Lung (tissue), 12 donors: ENCODE data around the gene ECD. TPM values are rescaled to one million over a fixed set of nuclear protein-coding genes. Genes with fewer than 3 reads are reported as not detected.

Source experiments
- ATAC-seq: fragments of 200-7000 bp; cut with Tn5 transposase; one replicate; pipeline ENCODE4 v1.9.1; 2020; ENCODE audit warnings: moderate number of reproducible peaks; ENCODE audit not compliant: insufficient read depth, low FRiP score
- DNase-seq, 3 donors: peaks; one replicate each; pipeline ENCODE4 v3.0.0-alpha.2; 2013 to 2017
- H3K27ac ChIP-seq, 2 donors: one replicate each; pipeline ENCODE4 v1.5.1; 2013; ENCODE audit warnings: mild to moderate bottlenecking in 2 of 2, moderate library complexity in 2 of 2, control low read depth in 1 of 2, inconsistent platforms in 1 of 2, low read depth in 1 of 2, low read length in 1 of 2
- H3K27me3 ChIP-seq, 3 donors: one replicate each; pipeline ENCODE4 v1.5.1; 2013; ENCODE audit warnings: low read length in 2 of 3; ENCODE audit not compliant: control insufficient read depth in 3 of 3, insufficient read depth in 3 of 3
- H3K36me3 ChIP-seq, 4 donors: one replicate each; pipeline ENCODE4 v1.5.1; 2013; ENCODE audit warnings: low read length in 4 of 4, mild to moderate bottlenecking in 1 of 4, moderate library complexity in 1 of 4; ENCODE audit not compliant: control insufficient read depth in 4 of 4, insufficient read depth in 4 of 4
- H3K4me1 ChIP-seq, 5 donors: one replicate each; pipeline ENCODE4 v1.5.1; 2013; ENCODE audit warnings: low read length in 5 of 5, mild to moderate bottlenecking in 2 of 5, moderate library complexity in 1 of 5; ENCODE audit not compliant: control insufficient read depth in 5 of 5, insufficient read depth in 5 of 5
- H3K4me3 ChIP-seq: one replicate; pipeline ENCODE4 v1.5.1; 2013; ENCODE audit warnings: mild to moderate bottlenecking, control low read depth, moderate library complexity
- H3K9ac ChIP-seq, 2 donors: one replicate each; pipeline ENCODE4 v1.5.1; 2013; ENCODE audit warnings: low read length in 2 of 2, control low read depth in 1 of 2; ENCODE audit not compliant: insufficient read depth in 1 of 2
- H3K9me3 ChIP-seq, 4 donors: one replicate each; pipeline ENCODE4 v1.5.1; 2013; ENCODE audit warnings: low read length in 3 of 4, mild to moderate bottlenecking in 1 of 4, moderate library complexity in 1 of 4; ENCODE audit not compliant: control insufficient read depth in 4 of 4, insufficient read depth in 3 of 4
- WGBS, 2 donors: extraction: QIAGEN DNeasy Blood & Tissue Kit; methylation state at CpG; one replicate each; pipeline ENCODE4 v1.1.7; 2013; 5-methylcytosine and 5-hydroxymethylcytosine counted together
- polyA plus RNA-seq, 2 donors: library from polyadenylated mRNA; stranded (reverse); fragments of 200-250 nt; gene quantifications; one replicate each; pipeline ENCODE4 v1.2.1, GENCODE V29; 2013
- total RNA-seq, 2 donors: library from RNA; depleted of rRNA in 1 of 2; stranded (reverse); fragments of >200 nt in 1 of 2; gene quantifications; one replicate each; pipeline ENCODE4 v1.2.1, GENCODE V29; 2014 to 2021
- TF ChIP-seq, protein P1 (sequence below): IDR thresholded peaks from 2 replicates; pipeline ENCODE4 v1.5.1; 2012; ENCODE audit warnings: mild to moderate bottlenecking; ENCODE audit errors: control extremely low read depth, extremely low read depth
- donor health status: control.
- donor health status: control.
- donor health status: Bipolar disorder and iron deficiency.
- donor health status: healthy.
- donor health status: DM: yes; HTN: yes; CAD: no.

Gene ECD
- total and polyA plus RNA-seq, 4 donors, result 11.2 to 29.5 (median 15.8) TPM

GRCh38 chr10:73131913-73132686, 35.7 kb downstream of the ECD start:
- Histone ChIP-seq H3K36me3 (peaks cover 15 to 41% (median 26%) of the 10 kb centered on the region in 4 donors), H3K4me3 (no peak overlapping the region), H3K9ac (no peak overlapping the region), H3K27ac (no peak overlapping the region), H3K4me1 (no peaks in the 10 kb centered on the region), H3K9me3 (no peaks in the 10 kb centered on the region), H3K27me3 (no peaks in the 10 kb centered on the region)
- DNase-seq, result no peak
- TF ChIP-seq, protein P1, sequence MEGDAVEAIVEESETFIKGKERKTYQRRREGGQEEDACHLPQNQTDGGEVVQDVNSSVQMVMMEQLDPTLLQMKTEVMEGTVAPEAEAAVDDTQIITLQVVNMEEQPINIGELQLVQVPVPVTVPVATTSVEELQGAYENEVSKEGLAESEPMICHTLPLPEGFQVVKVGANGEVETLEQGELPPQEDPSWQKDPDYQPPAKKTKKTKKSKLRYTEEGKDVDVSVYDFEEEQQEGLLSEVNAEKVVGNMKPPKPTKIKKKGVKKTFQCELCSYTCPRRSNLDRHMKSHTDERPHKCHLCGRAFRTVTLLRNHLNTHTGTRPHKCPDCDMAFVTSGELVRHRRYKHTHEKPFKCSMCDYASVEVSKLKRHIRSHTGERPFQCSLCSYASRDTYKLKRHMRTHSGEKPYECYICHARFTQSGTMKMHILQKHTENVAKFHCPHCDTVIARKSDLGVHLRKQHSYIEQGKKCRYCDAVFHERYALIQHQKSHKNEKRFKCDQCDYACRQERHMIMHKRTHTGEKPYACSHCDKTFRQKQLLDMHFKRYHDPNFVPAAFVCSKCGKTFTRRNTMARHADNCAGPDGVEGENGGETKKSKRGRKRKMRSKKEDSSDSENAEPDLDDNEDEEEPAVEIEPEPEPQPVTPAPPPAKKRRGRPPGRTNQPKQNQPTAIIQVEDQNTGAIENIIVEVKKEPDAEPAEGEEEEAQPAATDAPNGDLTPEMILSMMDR, result no peak
- WGBS, 2 donors, result 96 to 99% methylated on average over 2 of the region's 2 CpGs
- ATAC-seq, result no peak

GRCh38 chr10:73131301-73131700, 36.5 kb downstream of the ECD start:
- TF ChIP-seq, protein P1, result no peak
- peaks cover 13 to 41% (median 26%) of the 10 kb centered on the region in 4 donors for H3K36me3 ChIP-seq

GRCh38 chr10:73126343-73126742, 41.5 kb downstream of the ECD start:
- TF ChIP-seq, protein P1, result no peak
- Histone ChIP-seq H3K4me1 (no peaks in the 10 kb centered on the region), H3K27me3 (no peaks in the 10 kb centered on the region), H3K9me3 (no peaks in the 10 kb centered on the region), H3K27ac (no peak overlapping the region), H3K9ac (no peak overlapping the region), H3K4me3 (no peak overlapping the region), H3K36me3 (peaks cover 11 to 29% (median 20%) of the 10 kb centered on the region in 4 donors)
- DNase-seq, result no peak
- WGBS, 2 donors, result 95 to 98% methylated on average over 2 of the region's 2 CpGs
- ATAC-seq, result no peak

More at GRCh38 chr10:73131301-73131700, 36.5 kb downstream of the ECD start:
- Histone ChIP-seq H3K4me1 (no peaks in the 10 kb centered on the region), H3K27me3 (no peaks in the 10 kb centered on the region), H3K4me3 (no peak overlapping the region), H3K27ac (no peak overlapping the region), H3K9me3 (no peaks in the 10 kb centered on the region), H3K9ac (no peak overlapping the region)
- ATAC-seq, result no peak
- 75 to 90% methylated on average over 2 of the region's 2 CpGs for WGBS, 2 donors
- no peak for DNase-seq

GRCh38 chr10:73119952-73120351, 47.9 kb downstream of the ECD start:
- H3K9me3 ChIP-seq, result no peaks in the 10 kb centered on the region
- DNase-seq (no peak), ATAC-seq (no peak)
- peaks cover 0 to 5% (median 0%) of the 10 kb centered on the region in 5 donors for H3K4me1 ChIP-seq
- no peak overlapping the region for H3K9ac ChIP-seq
- 95 to 98% methylated on average over 4 of the region's 4 CpGs for WGBS, 2 donors
- H3K27me3 ChIP-seq, result no peaks in the 10 kb centered on the region
- H3K36me3 ChIP-seq, result peaks cover 0 to 4% (median under 1%) of the 10 kb centered on the region in 4 donors
- no peak overlapping the region for H3K27ac ChIP-seq
- H3K4me3 ChIP-seq, result no peak overlapping the region
- TF ChIP-seq, protein P1, result no peak
